NCI-H1092 treated with DMSO at 0.1 percent for 48 hours (cell line): Measurements from ENCODE around the gene KLHL1.

Experiments
- DNase-seq: peaks from one replicate; lab custom pipeline; 2025; lab: John Stamatoyannopoulos, UW

The KLHL1 gene

DNA sequence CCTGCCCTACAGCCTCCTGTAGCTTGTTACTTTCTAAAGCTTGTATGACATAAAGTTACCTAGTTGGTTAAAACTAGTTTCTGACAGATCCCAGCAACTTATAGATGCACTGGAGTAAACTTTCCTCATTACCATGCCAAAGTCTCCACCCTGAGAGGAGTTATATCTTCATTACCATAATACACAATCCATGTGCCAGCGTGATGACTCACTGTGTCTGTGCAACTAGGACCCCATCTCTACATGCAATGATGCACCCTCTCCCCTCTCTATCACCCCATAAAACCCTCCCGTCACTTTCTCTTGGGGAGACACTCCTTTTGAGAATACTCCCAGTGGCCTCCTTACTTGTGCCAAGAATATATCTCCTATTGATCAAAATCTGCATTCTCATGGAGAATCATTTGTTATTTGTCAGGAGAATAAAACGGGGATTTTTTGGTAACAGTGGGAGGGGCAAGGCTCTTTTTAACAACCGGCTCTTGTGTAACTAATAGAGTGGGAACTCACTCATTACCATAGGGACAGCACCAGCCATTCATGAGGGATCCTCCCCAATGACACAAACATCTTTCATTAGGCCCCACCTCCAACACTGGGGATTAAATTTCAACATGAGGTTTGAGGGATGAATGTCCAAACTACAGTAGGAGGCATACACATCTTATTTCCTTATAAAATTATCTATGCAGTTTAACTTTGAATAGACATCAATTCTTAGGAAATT lies 235.8 kb downstream of the KLHL1 start:
- no peak for DNase-seq

DNA sequence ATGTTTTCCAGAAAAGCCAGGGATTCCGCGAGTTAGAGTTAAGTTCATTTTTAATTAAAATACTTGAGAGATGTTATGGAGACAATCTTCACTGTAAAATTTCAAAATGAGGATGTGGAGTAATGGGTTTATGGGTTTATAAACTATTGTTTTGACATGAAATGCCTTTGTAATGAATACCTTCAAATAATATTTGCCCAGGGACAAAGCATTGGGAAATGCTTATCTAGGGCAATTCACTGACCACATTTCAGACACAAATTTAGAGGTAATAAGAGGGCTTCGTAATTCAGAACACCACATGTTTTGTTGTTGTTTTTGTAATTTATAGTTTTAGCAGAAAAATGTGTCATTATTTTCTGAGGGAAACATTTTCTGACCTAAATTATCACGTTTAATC lies 241.7 kb downstream of the KLHL1 start:
- DNase-seq: no peak

- peak; percentile 85 for DNase-seq
These were observed 250.9 kb downstream of the KLHL1 start for GRCh38 chr13:69857183-69857821.

DNA sequence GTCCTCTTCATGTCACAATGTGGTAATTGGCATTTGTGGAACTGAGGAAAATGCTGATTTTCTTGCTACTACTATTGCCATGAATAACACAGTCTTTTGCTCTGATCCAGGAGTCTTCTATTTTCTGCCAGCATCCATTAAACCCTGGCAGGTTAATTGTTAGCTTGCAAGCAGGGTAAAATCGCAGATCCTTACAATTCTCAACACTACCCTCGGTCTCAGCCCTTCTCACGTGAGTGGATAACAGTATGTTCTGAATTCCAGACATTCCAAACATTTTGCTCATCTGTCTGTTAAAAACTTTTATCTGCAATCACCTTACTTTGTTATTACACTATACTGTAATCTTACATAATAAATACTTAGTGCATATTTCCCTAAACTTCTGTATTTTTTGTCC lies 251.9 kb downstream of the KLHL1 start:
- no peak for DNase-seq

DNA sequence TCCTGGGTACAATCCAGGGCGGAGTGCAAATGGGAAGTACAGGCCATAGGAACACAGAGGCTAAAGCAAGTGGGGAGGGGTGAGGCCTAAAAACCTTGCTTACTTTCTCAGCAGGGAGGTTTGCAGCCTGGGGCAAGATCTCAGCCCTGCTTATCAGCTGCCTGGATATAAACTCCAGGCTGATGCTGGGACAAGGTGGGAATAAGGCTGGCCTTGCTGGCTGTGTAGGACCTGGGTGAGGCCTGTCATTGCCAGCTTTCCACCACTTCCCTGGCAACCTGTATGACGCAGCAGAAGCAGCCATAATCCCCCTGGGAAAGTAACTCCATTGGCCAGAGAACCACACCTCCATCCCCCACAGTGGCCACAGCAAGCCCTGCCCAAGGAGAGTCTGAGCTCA lies 279.7 kb downstream of the KLHL1 start:
- DNase-seq: no peak

- no peak for DNase-seq
These were observed 288.1 kb downstream of the KLHL1 start for GRCh38 chr13:69820180-69820579.

- no peak for DNase-seq
These were observed 290.9 kb downstream of the KLHL1 start for GRCh38 chr13:69817333-69817869.

- no peak for DNase-seq
These were observed 299.1 kb downstream of the KLHL1 start for GRCh38 chr13:69809152-69809551.

GRCh38 chr13:69796256-69796655 lies 312.0 kb downstream of the KLHL1 start:
- no peak for DNase-seq

DNA sequence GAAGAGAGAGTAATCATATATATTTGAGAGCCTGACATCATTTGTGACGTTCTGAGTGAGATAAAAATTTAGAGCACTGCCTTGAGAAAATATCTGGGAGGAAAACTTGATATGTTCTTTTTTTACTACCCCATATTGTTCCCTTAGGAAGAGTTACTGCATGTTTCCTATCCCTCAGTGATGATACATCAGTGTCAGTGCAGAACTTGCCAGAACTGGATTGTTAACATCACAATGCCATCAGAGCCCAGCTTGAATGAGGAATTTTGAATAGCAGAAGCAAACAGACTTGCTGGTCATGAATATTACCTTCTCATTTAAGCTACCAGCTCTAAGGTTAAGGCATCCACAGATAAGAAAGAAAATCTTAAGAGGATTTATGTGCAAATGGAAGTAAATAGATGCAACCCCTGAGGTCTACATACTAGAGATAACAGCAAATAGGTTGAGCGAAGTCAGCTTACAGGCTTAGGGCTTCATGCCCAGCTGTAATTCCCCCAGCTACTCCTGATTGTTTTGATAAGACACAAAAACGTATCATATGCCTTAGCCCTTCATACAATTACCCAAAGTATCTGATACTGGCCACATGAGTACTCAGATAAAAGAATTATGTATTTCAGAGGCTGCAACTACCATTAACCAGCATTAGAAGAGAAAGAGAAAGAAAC lies 314.3 kb downstream of the KLHL1 start:
- no peak for DNase-seq

DNA sequence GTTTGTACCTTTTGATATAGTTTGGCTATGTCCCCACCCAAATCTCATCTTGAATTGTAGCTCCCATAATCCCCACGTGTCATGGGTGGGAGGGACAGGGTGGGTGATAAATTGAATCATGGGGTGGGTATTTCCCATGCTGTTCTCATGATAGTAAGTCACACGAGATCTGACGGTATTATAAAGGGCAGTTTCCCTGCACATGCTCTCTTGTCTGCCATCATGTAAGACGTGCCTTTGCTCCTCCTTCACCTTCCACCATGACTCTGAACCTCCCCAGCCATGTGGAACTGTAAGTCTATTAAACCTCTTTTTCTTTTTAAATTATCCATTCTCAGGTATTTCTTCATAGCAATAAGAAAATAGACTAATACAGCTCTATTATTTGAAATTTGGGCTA lies 331.3 kb downstream of the KLHL1 start:
- DNase-seq: no peak

- DNase-seq: no peak
These were observed 338.6 kb downstream of the KLHL1 start for GRCh38 chr13:69769608-69770007.

DNA sequence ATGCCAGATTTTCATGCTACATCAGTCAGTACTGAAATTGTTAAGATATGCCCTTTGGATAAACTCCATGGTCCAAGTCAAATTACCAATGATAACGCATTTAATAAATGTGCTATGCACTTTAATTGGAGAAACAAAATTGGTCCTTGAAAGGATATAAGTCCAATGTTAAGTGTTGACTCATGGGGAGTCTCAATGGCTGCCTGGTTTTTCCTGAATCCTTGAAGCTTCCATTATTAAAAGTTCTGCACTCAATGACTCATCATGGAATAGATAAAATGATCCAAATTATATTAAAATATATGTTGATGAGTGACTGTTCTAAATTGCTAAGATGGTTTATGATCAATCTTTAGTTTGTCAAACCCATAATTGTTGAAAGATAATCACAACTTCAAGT lies 346.7 kb downstream of the KLHL1 start:
- no peak for DNase-seq

GRCh38 chr13:69755101-69755500 lies 353.2 kb downstream of the KLHL1 start:
- DNase-seq: no peak

DNA sequence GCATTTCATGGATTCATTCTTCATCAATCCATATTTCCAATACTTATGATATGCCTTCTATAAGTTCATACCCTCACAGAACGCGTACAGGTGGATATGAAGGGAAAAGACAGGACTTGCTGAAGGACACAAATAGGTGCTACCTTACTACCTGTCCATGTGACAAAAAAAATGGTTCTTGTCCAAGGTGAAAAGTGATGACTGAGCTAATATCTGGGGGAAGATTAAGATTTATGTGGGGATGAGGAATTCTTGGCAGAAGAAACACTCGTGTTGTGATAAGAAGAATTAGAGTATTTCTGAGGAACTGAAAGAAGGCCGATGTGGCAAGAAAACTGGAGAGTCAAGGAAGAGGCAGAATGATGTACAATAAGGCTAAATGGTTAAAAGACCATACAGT lies 357.0 kb downstream of the KLHL1 start:
- DNase-seq: no peak

DNA sequence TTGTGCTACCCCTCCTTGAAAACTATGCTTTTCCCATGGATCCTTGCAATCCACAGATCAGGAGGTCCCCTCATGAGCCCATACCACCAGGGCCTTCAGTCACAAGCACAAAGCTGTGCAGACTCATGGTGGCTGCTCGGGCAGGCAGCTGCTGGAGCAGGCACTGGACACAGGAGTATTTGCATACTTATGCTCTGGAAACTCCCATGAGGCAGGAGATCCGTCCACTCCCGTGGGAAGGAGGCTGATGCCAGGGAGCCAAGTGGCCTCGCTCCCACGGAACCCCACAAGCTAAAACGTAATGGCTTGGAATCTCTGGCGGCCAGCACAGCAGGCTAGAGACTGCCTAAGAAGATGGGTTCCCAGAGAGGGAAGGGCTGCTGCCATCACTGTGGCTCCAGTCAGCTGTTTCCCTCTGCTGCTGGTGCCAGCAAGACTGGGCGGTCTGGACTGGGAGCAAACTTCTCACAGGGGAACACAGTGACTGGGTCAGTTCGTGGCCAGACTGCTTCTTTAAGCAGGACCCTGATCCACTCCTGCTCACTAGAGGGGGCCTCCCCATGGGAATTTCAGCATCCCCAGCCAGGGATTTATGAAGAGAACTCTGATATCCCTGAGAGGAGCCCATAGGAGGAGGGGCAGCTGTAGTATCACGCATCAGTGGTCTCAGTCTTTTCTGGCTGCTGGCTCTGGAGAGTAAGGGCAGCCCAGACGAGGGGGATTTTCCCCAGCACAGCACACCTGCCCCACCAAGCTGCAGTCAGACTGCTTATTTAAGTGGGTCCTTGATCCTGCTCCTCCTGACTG lies 370.9 kb downstream of the KLHL1 start:
- DNase-seq: no peak

DNA sequence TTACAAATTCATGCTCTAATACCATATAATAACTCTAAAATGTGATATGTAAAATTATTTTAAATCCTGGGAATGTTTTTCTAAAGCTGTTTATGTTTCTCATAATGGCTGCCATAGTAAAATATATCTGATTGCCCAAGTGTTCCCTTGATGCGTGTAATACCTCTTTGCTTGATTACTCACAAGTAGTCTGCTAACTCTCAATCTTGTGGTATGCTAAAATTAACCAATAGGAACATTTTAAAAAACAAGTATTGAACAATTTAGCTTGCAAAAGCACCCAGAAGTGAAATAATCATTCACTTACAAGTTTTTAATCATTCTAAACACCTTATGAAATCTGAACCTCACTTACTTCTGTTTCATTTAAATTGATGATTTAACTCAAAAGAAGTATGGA lies 386.6 kb downstream of the KLHL1 start:
- no peak for DNase-seq

DNA sequence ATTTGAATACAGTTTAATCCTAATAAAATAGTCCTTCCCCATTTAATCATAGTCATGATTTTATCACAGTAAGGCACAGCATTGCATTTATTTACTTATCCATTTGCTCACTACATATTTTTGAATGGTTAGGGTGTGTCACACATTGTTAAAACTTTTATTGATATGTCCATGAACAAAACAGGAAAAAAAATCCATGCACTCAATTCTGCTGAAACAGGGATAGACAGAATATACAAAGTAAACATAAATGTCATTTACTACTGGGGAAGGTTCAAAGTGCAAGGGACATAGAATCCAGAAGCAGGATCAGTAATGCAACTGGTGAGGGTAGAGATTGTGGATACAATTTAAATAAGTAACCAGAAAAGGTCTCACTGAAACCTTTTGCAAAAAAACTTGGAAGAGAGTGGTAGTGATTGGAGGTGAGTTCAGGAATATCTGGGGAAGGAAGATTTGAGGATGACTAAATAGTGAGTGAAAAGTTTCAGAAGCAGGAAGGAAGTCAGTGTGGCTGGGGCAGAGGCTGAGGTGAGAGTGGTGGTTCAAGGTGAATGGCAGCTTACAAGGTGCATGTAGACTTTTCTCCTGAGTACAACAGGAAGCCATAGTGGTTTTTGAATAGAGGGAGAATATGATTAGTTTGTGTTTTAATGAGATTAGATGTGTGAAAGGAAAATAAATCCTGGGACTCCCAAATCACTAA lies 387.8 kb downstream of the KLHL1 start:
- DNase-seq: no peak

GRCh38 chr13:69706807-69707206 lies 401.4 kb downstream of the KLHL1 start:
- DNase-seq: no peak

GRCh38 chr13:69704311-69704710 lies 403.9 kb downstream of the KLHL1 start:
- no peak for DNase-seq

GRCh38 chr13:69690999-69691398 lies 417.3 kb downstream of the KLHL1 start:
- no peak for DNase-seq
